Loucy (cell line): ENCODE data around the gene ABL2.

Experiments
- H2AFZ ChIP-seq: fragments of 200-600 bp; sonication (generic); 2 replicates; pipeline ENCODE4 v1.6.0; 2016; ENCODE audit warnings: antibody characterized with exemption, mild to moderate bottlenecking, low read length, moderate library complexity
- H3F3A ChIP-seq: fragments of 200-600 bp; 2 replicates; pipeline ENCODE4 v1.6.0; 2016; ENCODE audit warnings: antibody characterized with exemption, low read depth, mild to moderate bottlenecking
- H3K27me3 ChIP-seq: fragments of 200-600 bp; sonication (generic); 2 replicates; pipeline ENCODE4 v1.6.1; 2014; ENCODE audit warnings: low read length, mild to moderate bottlenecking; ENCODE audit not compliant: insufficient read depth, poor library complexity, severe bottlenecking
- H3K36me3 ChIP-seq: fragments of 200-600 bp; sonication (generic); 2 replicates; pipeline ENCODE4 v1.6.1; 2016; ENCODE audit warnings: low read length; ENCODE audit not compliant: insufficient read depth
- H3K4me1 ChIP-seq: fragments of 200-600 bp; sonication (generic); 2 replicates; pipeline ENCODE4 v1.5.1; 2014; ENCODE audit warnings: low read length, mild to moderate bottlenecking; ENCODE audit not compliant: insufficient read depth, poor library complexity, severe bottlenecking
- H3K4me2 ChIP-seq: fragments of 200-600 bp; sonication (generic); 2 replicates; pipeline ENCODE4 v1.6.0; 2014; ENCODE audit warnings: antibody characterized with exemption, low read length, low read depth, mild to moderate bottlenecking; ENCODE audit not compliant: poor library complexity, severe bottlenecking
- H3K4me3 ChIP-seq: fragments of 200-600 bp; sonication (generic); 2 replicates; pipeline ENCODE4 v1.5.1; 2014; ENCODE audit warnings: low read length, mild to moderate bottlenecking, mixed read lengths; ENCODE audit not compliant: poor library complexity, severe bottlenecking
- H3K79me2 ChIP-seq: fragments of 200-600 bp; sonication (generic); 2 replicates; pipeline ENCODE4 v1.6.1; 2014; ENCODE audit warnings: low read length; ENCODE audit not compliant: insufficient read depth
- H3K9ac ChIP-seq: fragments of 200-600 bp; sonication (generic); 2 replicates; pipeline ENCODE4 v1.6.0; 2014; ENCODE audit warnings: mild to moderate bottlenecking, low read depth, low read length, moderate library complexity; ENCODE audit not compliant: poor library complexity, severe bottlenecking
- H3K9me2 ChIP-seq: fragments of 200-600 bp; sonication (generic); replicated peaks from 2 replicates; pipeline ENCODE4 v1.6.1; 2016; ENCODE audit warnings: low read depth, low read length, mixed read lengths
- H3K9me3 ChIP-seq: fragments of 200-600 bp; sonication (generic); 2 replicates; pipeline ENCODE4 v1.6.1; 2014; ENCODE audit warnings: mild to moderate bottlenecking, antibody characterized with exemption, low read length, low read depth; ENCODE audit not compliant: insufficient read depth
- H4K20me1 ChIP-seq: fragments of 200-600 bp; sonication (generic); 2 replicates; pipeline ENCODE4 v1.6.0; 2014; ENCODE audit warnings: antibody characterized with exemption, low read length, mild to moderate bottlenecking; ENCODE audit not compliant: insufficient read depth, poor library complexity, severe bottlenecking
- CTCF ChIP-seq: fragments of 200-600 bp; sonication (generic); conservative IDR thresholded peaks from 2 replicates; pipeline ENCODE4 v1.5.1; 2014; ENCODE audit warnings: mild to moderate bottlenecking, antibody characterized with exemption, low read length
- EZH2phosphoT487 ChIP-seq: fragments of 200-600 bp; IDR thresholded peaks from 2 replicates; pipeline ENCODE4 v1.6.1; 2018; ENCODE audit warnings: antibody characterized with exemption, mild to moderate bottlenecking, moderate library complexity, borderline replicate concordance

The ABL2 gene

GRCh38 chr1:179178950-179179349 lies 50.5 kb downstream of the ABL2 start:
- Histone ChIP-seq H3K27me3 (no peaks in the 10 kb centered on the region), H4K20me1 (no peaks in the 10 kb centered on the region), H2AFZ (no peak overlapping the region), H3K4me2 (no peak overlapping the region), H3K9me3 (no peaks in the 10 kb centered on the region), H3K9me2 (no peaks in the 10 kb centered on the region), H3K4me1 (no peaks in the 10 kb centered on the region), H3K4me3 (no peak overlapping the region), H3K9ac (no peak overlapping the region), H3K36me3 (no peaks in the 10 kb centered on the region), H3K79me2 (peaks cover 38% of the 10 kb centered on the region), H3F3A (no peaks in the 10 kb centered on the region)
- TF ChIP-seq CTCF (no peak), EZH2phosphoT487 (no peak)

GRCh38 chr1:179178183-179178582 lies 51.3 kb downstream of the ABL2 start:
- no peaks in the 10 kb centered on the region for H3F3A ChIP-seq
- H3K27me3 ChIP-seq, result no peaks in the 10 kb centered on the region
- no peaks in the 10 kb centered on the region for H3K36me3 ChIP-seq
- H3K9me2 ChIP-seq, result no peaks in the 10 kb centered on the region
- no peaks in the 10 kb centered on the region for H3K9me3 ChIP-seq
- H4K20me1 ChIP-seq, result no peaks in the 10 kb centered on the region
- no peak overlapping the region for H3K4me2 ChIP-seq
- H3K4me3 ChIP-seq, result no peak overlapping the region
- peaks cover 38% of the 10 kb centered on the region for H3K79me2 ChIP-seq
- H3K9ac ChIP-seq, result no peak overlapping the region
- no peak for TF ChIP-seq CTCF
- no peak for TF ChIP-seq EZH2phosphoT487
- no peak overlapping the region for H2AFZ ChIP-seq
- no peaks in the 10 kb centered on the region for H3K4me1 ChIP-seq

- no peaks in the 10 kb centered on the region for H3K36me3 ChIP-seq
- no peaks in the 10 kb centered on the region for H3F3A ChIP-seq
- H3K9ac ChIP-seq, result no peak overlapping the region
- H3K4me3 ChIP-seq, result no peak overlapping the region
- H3K9me3 ChIP-seq, result no peaks in the 10 kb centered on the region
- peaks cover 38% of the 10 kb centered on the region for H3K79me2 ChIP-seq
- no peak overlapping the region for H3K4me2 ChIP-seq
- no peaks in the 10 kb centered on the region for H4K20me1 ChIP-seq
- H3K9me2 ChIP-seq, result no peaks in the 10 kb centered on the region
- no peaks in the 10 kb centered on the region for H3K27me3 ChIP-seq
- H2AFZ ChIP-seq, result no peak overlapping the region
- no peaks in the 10 kb centered on the region for H3K4me1 ChIP-seq
- TF ChIP-seq CTCF, result no peak
- no peak for TF ChIP-seq EZH2phosphoT487
Observed at GRCh38 chr1:179177615-179178014, 51.9 kb downstream of the ABL2 start.
